ENCODE measurements around the gene HPGD.

HPGD gene

GRCh38 chr4:174450786-174451125 is 71.5 kb downstream of the HPGD start:
- H2AFZ ChIP-seq (ENCODE audit: low read depth, low read length): no peak overlapping the region
- no peaks in the 10 kb centered on the region for H3K36me3 ChIP-seq (ENCODE audit: insufficient read depth, low read length)
- no peaks in the 10 kb centered on the region for H3K9me3 ChIP-seq (ENCODE audit: low read length)
- H3K4me3 ChIP-seq (ENCODE audit: low read length): no peak overlapping the region
- H3K27me3 ChIP-seq (ENCODE audit: insufficient read depth, low read length): no peaks in the 10 kb centered on the region
- no peaks in the 10 kb centered on the region for H3K4me1 ChIP-seq (ENCODE audit: insufficient read depth, low read length)

- Histone ChIP-seq H3K4me3 (ENCODE audit: low read length) (no peak overlapping the region), H3K9me3 (ENCODE audit: low read length) (no peaks in the 10 kb centered on the region), H2AFZ (ENCODE audit: low read depth, low read length) (no peak overlapping the region), H3K4me1 (ENCODE audit: insufficient read depth, low read length) (no peaks in the 10 kb centered on the region), H3K27me3 (ENCODE audit: insufficient read depth, low read length) (no peaks in the 10 kb centered on the region), H3K36me3 (ENCODE audit: insufficient read depth, low read length) (no peaks in the 10 kb centered on the region)
Measured at GRCh38 chr4:174449944-174450785, 72.1 kb downstream of the HPGD start.

- no peaks in the 10 kb centered on the region for H3K27me3 ChIP-seq (ENCODE audit: insufficient read depth, low read length)
- no peak overlapping the region for H2AFZ ChIP-seq (ENCODE audit: low read depth, low read length)
- H3K4me3 ChIP-seq (ENCODE audit: low read length): no peak overlapping the region
- H3K4me1 ChIP-seq (ENCODE audit: insufficient read depth, low read length): no peaks in the 10 kb centered on the region
- H3K9me3 ChIP-seq (ENCODE audit: low read length): no peaks in the 10 kb centered on the region
- no peaks in the 10 kb centered on the region for H3K36me3 ChIP-seq (ENCODE audit: insufficient read depth, low read length)
Measured at GRCh38 chr4:174449152-174449551, 73.1 kb downstream of the HPGD start.

GRCh38 chr4:174444390-174444789 is 77.9 kb downstream of the HPGD start:
- H3K4me3 ChIP-seq (ENCODE audit: low read length): no peak overlapping the region
- H3K36me3 ChIP-seq (ENCODE audit: insufficient read depth, low read length): no peaks in the 10 kb centered on the region
- no peaks in the 10 kb centered on the region for H3K9me3 ChIP-seq (ENCODE audit: low read length)
- H3K27me3 ChIP-seq (ENCODE audit: insufficient read depth, low read length): no peaks in the 10 kb centered on the region
- H2AFZ ChIP-seq (ENCODE audit: low read depth, low read length): no peak overlapping the region
- H3K4me1 ChIP-seq (ENCODE audit: insufficient read depth, low read length): no peaks in the 10 kb centered on the region

Data from neuron (in vitro differentiated cells).